DMS79 treated with DMSO at 0.1 percent for 48 hours (cell line): ENCODE measurements around the gene PDZRN3.

ENCODE experiments used
- DNase-seq: peaks from one replicate; lab custom pipeline; 2025; lab: John Stamatoyannopoulos, UW

The PDZRN3 gene

DNA sequence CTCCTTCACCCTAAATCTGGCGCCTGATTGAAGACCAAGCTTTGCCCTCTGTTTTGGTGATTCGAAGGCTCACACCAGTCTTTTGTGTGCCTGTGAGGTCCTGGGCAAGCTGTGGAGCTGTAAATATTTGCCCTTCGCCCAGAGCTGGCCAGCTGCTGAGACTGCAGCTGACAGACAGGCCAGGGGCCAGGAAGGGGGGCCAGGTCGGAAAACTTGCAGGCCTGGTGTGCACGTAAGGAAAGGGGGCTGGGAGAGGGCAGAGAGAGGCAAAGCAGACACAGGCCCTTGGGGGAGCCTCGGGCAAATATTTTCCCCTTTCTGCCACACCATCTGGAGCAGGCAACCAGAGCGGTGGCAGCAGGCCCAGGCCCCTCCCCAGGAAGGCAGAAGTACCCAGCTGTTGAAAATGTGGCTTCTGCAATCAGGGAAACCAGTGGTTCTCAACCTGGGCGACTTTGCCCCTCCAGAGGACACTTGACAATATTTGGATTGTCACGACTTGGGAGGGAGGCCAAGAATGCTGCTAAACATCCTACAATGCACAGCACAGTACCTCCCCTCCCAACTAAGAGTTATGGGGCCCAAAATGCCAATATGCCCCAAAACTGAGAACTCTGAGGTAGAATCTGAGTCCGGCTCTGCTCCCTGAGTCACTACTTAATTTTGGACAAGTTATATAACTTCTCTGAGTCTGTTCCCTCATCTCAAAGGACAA lies 2.5 kb downstream of the PDZRN3 start:
- DNase-seq = no peak

DNA sequence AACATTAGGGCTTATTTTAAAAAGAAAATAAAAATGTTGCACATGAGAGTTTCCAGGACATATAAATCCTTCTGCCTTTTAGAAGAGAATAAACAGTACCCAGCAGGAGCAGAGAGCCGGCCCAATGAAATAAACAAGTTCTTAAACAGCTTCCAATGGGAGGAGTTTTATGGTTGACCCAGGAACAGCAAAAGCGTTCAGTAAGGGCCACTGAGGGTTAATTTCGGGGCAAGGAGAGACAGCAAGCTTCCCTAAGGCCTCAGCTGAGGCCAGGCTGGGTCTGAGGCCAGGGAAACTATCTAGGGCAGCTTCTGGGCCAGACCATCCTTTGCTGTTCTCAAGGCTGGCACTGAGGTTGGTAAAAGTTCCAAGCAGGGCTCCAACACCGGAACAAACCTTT lies 3.4 kb downstream of the PDZRN3 start:
- DNase-seq = no peak

DNA sequence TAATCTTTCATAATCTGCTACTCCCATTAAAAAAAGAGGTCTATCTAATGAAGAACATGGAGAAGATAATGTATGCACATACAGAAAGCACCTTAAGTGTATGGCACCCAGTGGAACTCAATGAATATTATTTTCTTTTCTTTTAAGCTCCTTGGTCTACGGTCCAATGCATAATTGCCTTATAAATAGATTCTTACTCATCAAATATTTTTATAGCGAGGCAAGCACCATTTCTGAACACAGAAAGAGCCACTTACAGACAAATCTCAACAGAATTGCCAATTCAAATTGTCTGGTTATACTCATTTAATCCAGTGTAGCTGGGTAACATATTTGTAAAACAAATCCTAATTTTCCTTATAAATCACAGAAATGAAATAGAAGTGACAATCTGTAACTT lies 6.3 kb downstream of the PDZRN3 start:
- no peak for DNase-seq

DNA sequence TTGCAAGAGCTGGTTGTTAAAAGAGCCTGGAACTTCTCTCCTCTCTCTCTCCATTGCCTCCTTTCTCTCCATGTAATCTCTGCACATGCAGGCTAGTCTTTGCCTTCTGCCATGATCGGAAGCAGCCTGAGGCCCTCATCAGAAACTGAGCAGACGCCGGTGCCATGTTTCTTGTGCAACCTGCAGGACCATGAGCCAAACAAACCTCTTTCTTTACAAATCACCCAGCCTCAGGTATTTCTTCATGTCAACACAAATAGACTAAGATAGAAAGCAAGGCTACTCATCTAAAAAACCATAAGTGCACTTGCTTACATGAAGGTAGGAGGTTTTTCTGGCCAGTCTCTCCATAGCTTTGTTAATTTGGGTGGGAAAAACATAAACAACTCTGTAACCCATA lies 8.7 kb downstream of the PDZRN3 start:
- no peak for DNase-seq

DNA sequence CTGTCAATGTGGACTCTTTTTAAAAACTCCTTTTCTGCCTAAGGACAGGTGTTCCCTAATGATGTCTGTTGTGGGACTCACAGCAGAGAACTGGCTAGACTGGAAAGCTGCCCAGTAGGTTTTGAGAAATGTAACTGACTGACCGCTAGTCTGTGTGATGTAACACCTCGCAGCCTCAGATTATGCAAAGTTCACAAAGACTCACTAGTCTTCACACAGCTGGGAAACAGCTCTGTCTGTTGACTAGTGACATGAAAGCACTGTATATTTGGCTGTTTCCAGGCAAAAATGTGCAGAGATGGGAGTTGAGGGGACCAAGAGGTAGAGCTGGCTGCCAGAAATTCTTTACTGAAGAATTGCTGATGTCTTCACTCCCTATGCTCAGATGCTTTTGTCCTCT lies 10.3 kb downstream of the PDZRN3 start:
- DNase-seq = no peak

DNA sequence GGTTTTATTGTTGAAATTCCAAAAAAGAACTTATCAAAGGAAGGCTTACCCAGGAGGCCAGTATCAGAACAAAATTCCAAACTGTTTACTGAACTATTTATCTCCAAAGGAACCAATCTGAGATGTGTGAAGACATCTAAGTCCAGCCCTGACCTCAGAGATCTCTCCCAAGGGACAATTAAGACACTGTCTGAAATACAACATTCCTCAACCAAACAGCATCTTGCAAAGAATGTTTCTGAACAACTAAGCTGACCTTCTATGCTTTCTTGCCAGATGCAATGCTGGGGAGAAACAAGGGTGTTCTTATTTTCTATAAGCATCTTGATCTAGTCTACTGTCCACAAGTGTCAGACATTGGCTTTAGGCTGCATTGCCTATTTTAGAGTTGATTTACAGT lies 13.6 kb downstream of the PDZRN3 start:
- no peak for DNase-seq

DNA sequence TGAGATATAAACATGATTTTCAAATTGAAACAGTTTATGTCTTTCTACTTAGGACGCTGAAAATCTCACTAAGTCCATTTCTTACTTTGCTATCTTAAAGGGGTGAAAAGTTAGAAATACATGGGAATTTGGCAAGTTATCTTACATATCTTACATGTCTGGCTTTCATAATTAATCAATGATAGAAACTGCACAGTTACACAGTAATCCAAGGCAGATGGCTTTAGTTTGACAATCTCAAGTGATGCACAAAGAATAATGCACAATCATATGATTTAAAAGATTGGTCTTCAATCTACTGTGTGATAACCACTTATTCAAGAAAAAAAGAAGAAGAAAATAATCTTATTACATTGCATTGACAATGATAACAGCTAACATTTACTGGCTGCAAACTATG lies 14.2 kb downstream of the PDZRN3 start:
- DNase-seq = no peak

DNA sequence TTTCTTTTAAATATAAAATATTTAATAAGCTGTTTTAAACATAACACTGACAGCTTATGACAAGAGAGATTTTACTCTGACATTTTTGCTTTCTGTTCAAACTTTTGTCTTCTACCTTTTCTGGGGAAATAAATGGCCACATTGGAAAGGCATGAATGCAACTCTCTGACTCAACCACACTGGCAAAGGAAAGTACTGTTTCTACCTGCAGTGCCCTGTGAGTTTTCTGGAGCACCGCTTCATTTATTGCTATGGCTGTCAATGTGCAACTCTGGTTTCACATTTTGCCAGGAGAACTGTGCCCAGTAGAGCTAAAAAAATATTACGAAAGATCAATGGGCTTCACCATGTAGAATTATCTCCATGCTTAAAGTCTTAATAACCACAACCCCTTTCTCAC lies 15.1 kb downstream of the PDZRN3 start:
- no peak for DNase-seq

DNA sequence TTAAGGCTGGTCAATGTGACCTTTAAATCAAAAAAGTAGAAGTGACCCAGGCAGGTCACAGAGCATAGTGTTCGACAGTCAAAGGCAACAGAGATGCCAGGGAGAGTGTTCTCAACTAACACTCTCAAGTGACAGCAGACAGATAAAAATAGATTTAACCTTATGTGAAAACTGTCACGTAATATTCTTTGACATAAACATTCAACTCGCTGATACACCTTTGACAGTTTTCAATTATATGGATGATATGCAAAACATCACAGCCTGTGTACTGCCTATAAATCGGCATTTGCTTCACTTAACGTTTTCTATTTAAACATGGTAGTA lies 15.5 kb downstream of the PDZRN3 start:
- no peak for DNase-seq

DNA sequence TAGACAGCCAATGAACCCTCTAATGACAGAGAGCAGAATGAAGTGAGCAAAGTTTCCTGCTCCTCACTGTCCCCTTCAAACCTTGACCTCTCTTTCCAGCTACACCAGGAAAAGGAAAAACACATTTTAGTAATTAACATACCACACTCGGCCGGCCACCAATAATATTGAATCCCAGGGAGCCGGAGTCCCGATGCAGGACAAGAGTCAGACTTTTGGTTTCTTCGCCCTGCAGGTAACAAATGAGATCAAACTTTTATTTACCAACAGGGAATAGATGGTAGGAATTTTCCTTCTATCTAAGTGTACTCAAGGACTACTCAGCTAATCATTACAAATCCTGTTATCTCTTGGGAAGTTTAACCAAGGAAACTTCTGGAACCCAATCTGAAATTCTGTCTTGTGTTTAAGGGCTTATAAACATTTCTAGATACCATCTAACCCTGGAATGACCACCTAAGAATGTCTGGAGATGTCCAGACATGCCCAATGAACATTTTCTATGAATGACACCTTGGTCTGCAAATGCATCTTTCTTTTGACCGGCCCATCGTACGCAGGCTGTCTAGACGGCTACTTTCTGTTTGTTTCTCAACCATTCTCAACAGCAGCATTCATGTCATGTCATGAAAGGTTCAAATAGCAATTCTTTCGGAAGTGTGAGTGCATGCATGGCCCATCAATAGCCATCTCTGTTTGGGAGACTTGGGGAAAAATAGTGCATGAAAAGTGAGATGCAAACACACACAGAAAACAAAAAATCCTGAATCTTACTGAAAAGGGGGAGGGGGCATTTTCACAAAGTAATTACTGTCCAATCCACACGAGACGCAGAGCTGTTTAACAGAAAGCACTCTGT lies 16.1 kb downstream of the PDZRN3 start:
- DNase-seq = no peak

DNA sequence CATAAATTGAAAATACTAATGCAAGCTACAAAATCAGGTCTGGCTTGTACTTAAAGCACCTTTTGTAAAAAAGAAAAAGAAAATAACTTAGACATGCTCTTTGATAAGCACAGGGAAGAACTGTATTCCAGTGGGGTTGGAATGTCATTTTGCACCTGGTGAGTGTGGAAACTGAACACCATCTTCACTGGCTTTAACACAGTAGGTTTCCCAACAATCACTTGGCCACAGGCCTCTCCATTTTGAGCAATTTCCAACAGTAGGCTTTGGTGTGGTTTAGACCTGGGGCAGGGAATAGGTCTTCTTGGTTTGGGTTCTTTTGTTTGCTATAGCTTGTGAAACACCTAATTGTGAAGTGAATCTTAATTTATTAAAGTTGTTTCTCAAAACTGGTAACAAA lies 18.9 kb downstream of the PDZRN3 start:
- DNase-seq = no peak

DNA sequence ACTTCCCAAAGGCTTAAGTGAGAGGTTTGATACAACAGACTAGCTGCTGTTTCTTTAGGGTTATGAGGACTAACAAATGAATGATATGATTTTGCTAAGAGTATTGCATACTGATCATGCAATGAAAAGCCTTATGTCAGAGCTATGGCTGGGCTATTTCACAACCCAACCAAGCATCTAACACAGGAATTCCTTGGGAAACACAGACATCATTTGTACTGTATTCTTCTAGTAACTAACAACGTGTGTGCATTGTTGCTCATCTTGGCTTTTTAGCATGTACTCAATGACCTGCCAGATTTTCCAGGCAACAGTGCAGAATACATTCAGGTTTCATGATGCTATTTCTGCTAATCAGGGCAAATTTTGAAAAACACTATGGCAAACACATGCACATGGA lies 19.3 kb downstream of the PDZRN3 start:
- no peak for DNase-seq

DNA sequence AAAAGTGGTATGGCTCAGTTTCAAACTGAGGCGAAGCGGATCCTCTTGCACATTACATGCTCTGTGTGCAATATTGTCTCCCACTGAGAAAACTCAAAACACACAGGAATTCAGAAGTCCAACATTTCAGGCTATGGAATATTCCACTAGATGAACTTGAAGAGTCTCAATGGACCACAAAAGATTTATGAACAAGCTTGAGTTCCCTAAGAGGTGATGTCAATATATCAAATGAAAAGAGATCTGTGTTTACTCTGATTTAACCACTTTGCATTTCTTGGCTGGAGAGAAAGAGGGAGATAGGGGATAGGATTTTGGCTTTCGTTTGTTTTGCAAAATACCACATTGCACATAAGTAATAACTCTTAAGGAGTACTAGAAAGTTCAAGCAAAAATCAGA lies 20.3 kb downstream of the PDZRN3 start:
- DNase-seq = no peak

DNA sequence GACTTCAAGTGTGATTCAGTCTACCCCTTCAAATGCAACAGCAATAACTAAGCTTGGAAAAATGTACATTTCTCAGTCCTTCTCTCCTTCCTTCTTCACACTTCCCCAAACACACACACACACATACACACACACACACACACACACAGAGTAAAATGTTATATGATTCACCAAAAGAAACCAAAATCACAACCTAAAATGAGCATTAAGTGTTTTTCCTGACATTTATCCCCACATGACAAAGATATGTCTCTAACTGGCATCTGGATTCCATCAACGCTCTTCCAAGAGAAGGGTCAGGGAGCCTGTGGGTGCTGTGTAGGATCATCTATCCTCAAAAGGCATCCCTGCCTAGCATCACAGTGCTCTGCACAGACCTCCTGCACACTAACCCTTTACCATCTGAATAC lies 21.0 kb downstream of the PDZRN3 start:
- no peak for DNase-seq

DNA sequence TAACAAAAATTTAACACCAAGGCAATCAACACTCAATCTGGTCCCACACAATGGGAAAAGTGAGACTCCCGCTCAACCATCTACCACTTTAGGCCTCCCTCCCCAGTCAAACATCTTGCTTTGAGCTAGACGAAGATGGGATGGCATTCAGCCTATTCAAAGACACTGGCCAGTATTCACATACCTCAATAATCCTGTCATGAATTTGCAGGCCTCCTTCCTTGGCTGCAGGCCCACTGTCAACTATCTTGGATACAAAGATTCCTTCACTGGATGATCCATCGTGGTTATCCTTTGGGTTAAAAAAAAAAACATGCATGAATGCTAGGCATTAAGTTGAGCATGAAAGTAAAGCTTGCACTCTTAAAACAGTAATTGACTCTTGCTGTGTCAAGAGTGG lies 22.6 kb downstream of the PDZRN3 start:
- DNase-seq = no peak

DNA sequence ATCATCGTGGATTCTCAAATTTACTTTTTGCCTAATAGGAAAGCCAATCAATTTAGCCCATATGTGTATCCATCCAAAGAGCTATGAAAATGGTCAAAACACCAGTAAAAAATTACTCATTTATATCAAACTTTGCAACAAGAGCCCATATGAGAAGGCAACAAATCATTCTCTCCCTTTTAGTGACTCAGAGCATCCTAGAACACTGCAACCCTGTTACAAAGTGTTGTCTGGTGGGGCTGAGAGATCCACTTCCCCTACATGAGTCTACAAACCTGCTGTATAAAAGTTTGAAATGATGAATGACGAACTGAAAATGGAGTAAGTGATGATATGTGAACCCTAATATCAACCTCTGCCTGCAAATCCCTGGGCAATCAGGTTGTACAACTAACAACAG lies 23.3 kb downstream of the PDZRN3 start:
- no peak for DNase-seq

DNA sequence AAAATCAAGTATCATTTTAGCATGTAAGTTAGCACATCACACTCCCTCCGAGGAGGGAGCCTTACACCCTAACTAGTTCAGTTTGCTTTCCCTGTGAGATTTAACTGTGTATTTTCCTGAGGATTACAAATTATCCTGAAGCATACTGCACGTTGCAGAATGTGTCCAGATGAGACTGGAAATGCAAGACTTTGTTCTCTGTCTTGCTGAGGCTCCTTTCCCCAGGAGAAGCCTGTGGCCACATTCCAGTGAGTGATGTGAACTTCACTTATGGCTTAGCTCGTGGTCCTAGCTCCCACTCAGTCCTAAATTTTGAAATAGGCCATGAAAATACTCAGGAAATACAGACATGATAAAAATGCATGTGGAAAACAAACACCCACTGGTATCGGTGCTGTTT lies 23.7 kb downstream of the PDZRN3 start:
- DNase-seq = no peak

DNA sequence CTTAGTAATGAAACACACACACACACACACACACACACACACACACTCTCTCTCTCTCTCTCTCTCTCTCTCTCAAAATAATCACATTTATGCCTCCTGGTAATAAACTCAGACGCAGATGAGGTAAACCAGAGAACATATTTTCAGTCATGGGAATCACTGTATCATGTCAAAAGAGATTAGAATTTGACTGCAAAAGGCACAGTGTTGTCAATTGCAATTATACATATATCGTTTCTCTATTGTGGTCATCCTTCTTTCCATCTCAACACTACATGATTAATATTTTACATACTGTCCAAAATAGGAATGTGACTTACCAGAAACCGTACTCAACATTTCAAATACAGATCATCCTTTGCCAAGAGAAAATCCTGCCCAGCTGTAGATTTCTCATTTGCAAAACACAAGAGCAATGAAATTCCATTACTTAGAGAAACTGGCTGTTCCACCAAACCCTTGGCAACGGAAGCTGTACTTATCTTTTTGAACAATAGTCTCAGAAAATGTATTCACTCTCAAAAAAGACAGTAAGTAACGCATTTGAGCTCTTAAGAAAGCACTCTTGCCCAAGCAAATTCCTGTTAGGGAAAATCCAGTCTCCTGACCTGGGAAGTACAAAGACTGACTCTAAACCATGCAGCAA lies 24.3 kb downstream of the PDZRN3 start:
- DNase-seq = no peak

DNA sequence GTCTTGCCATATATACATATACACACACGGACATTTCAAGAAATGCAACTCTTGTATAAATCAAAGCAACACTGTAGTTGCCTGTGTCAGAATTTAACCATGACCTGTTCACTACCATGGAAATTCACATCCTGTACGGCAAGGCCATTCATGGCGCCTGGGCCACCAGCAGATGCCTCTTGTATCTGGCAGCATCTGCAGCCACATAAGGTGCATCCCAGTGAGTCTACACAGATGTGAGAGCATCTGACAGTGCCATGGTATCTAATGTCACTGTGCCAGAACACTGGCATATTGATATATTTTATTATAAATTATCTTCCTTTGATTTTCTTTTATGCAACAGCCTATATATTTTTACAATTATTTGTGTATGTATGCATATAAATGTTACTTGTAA lies 25.1 kb downstream of the PDZRN3 start:
- no peak for DNase-seq

DNA sequence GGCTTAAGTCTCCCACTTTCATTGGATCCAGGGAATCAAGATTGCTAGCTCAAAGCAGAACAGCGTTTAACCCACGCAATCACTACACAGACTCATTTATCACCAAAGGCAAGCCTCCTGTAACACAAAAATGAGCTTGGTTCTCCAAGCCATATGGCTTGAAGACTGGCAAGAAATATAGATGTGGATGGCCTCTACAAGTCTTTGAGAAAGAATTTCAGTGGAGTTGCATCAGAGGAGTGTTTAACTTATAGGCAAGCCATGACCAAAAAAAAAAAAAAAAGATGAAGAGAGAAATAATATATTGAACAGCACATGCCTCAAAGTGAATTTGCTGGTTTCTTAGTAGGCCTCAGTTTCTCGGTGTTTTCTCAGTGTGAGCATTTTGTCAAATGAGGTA lies 27.3 kb downstream of the PDZRN3 start:
- DNase-seq = no peak

DNA sequence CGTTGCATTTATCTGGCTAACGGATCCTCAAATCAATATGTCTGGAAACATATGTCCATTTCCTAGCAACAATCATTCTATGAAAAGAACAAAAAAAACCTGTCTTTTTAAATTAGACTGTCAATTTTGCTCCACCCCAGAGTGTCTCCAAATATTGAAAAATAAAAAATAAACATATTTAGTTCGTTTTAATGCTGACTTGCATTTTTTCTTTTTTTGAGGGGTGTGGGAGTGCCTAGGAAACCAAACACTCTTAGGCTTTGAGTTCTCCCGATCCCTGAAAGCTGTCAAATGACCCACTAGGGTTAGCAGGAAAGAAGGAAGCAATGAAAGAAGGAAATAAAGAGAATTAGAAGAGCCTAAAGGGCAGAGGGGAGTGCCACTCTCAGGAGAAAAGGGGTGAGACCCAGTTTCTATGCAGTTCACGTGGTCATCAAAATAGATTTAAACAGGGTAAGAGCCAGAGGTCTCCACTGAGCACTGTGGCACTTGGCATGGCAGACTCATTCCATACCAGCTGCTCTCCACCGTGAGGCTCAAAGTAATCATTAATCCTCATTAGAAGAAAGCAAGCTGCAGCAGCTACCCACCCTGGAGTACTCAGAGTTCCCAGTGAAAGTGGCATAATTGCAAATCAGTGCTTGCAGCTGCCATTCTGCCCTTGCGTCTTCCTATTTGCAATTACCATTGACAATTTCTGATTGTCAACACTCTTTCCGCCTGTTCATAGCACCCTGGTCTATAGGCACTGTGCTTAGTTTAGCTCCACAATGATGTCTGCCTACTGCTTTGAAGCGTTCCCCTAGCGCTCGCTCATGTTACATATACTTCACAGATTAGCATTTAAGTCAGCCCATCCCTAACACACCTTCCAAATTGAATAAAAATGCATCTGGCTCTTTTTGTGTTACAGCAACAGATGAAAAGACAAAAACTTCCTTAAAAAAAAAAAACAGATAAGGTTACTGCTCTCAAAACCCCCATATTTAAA lies 32.3 kb downstream of the PDZRN3 start:
- DNase-seq = no peak

DNA sequence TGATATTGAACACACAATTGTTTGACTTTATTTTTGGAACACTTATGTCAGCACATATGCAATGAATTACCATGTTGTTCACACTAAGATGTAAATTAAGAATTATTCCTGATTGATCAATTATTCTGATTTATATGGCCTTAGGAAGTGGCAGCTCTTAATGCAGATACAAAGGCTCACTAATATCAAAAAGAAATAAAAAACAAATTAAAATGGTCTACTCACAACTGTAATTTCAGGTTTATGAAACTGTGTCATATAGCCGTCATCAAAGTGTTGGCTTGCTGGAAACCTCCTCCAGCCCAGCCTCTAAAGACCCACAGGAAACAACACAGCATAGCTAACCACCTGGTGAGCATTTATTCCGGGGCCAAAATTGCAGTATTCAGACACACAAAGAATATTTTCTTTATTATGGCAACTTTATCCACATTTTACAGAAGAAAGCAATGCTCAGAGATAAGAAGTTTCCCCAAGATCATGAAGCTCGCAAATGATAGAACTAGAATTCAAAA lies 33.4 kb downstream of the PDZRN3 start:
- no peak for DNase-seq
